ENCODE measurements around the gene MFSD12.

Gene MFSD12

GRCh38 chr19:3573162-3573857 lies 15.9 kb upstream of the MFSD12 start (continued):
- TF ChIP-seq TSHZ1 (tag by site-specific recombination; IDR thresholded peaks at IDR 0.05; ENCODE audit: borderline replicate concordance) = no peak; the same call in 1 of the 2 replicates
- no peak for TF ChIP-seq ZNF48 (tag by site-specific recombination; IDR thresholded peaks at IDR 0.05)
- TF ChIP-seq ZNF692 (tag by site-specific recombination; IDR thresholded peaks at IDR 0.05) = no peak
- peak; percentile 96 for TF ChIP-seq BCL11B (tag by site-specific recombination; IDR thresholded peaks at IDR 0.05; ENCODE audit: low read depth)
- TF ChIP-seq ZNF768 (tag by site-specific recombination; IDR thresholded peaks at IDR 0.05) = no peak
- no peak for TF ChIP-seq TCF7L2 (IDR thresholded peaks at IDR 0.05; ENCODE audit: borderline replicate concordance, low read depth, low read length)
- TF ChIP-seq PATZ1 (tag by site-specific recombination; IDR thresholded peaks at IDR 0.05) = peak; percentile 96
- TF ChIP-seq GLIS2 (tag by site-specific recombination; IDR thresholded peaks at IDR 0.05) = peak; percentile 90
- TF ChIP-seq ZNF266 (tag by site-specific recombination; IDR thresholded peaks at IDR 0.05; ENCODE audit: low read depth) = no peak
- TF ChIP-seq YY2 (tag by site-specific recombination; IDR thresholded peaks at IDR 0.05) = 0 out of 2 replicates have a peak, but pooled peaks have one; percentile 29
- peak; percentile 68 for TF ChIP-seq ZNF341 (tag by site-specific recombination; IDR thresholded peaks at IDR 0.05; ENCODE audit: low read depth)
- no peak for TF ChIP-seq GLI2 (tag by site-specific recombination; IDR thresholded peaks at IDR 0.05; ENCODE audit: borderline replicate concordance, low read depth)
- no peak for TF ChIP-seq ZNF24 (tag by site-specific recombination; IDR thresholded peaks at IDR 0.05)
- peak; percentile 92 for TF ChIP-seq ZBTB10 (tag by site-specific recombination; IDR thresholded peaks at IDR 0.05)
- TF ChIP-seq ZNF148 (tag by site-specific recombination; IDR thresholded peaks at IDR 0.05; ENCODE audit: borderline replicate concordance) = no peak
- TF ChIP-seq ZNF114 (tag by site-specific recombination; IDR thresholded peaks at IDR 0.05) = no peak
- peak; percentile 100 for TF ChIP-seq ZNF121 (tag by site-specific recombination; IDR thresholded peaks at IDR 0.05)
- peak; percentile 47; the same call in 1 of the 2 replicates for TF ChIP-seq ZNF596 (tag by site-specific recombination; IDR thresholded peaks at IDR 0.05)
- no peak for TF ChIP-seq ZNF529 (tag by site-specific recombination; IDR thresholded peaks at IDR 0.05; ENCODE audit: insufficient replicate concordance)
- peak; percentile 70; the same call in 1 of the 2 replicates for TF ChIP-seq ZNF76 (tag by site-specific recombination; IDR thresholded peaks at IDR 0.05; ENCODE audit: borderline replicate concordance, low read depth)
- no peak for TF ChIP-seq ZNF223 (tag by site-specific recombination; IDR thresholded peaks at IDR 0.05)
- TF ChIP-seq ZNF335 (tag by site-specific recombination; conservative IDR thresholded peaks at IDR 0.05) = peak; percentile 48
- TF ChIP-seq ZNF248 (tag by site-specific recombination; IDR thresholded peaks at IDR 0.05) = no peak
- no peak for TF ChIP-seq ZNF704 (tag by site-specific recombination; IDR thresholded peaks at IDR 0.05)
- no peak for TF ChIP-seq ZNF670 (tag by site-specific recombination; IDR thresholded peaks at IDR 0.05; ENCODE audit: low read depth)
- TF ChIP-seq SALL2 (tag by site-specific recombination; IDR thresholded peaks at IDR 0.05; ENCODE audit: borderline replicate concordance) = no peak

All from HEK293 (cell line).